Measurements from ENCODE around the gene GCFC2.

- TF ChIP-seq, protein P1, sequence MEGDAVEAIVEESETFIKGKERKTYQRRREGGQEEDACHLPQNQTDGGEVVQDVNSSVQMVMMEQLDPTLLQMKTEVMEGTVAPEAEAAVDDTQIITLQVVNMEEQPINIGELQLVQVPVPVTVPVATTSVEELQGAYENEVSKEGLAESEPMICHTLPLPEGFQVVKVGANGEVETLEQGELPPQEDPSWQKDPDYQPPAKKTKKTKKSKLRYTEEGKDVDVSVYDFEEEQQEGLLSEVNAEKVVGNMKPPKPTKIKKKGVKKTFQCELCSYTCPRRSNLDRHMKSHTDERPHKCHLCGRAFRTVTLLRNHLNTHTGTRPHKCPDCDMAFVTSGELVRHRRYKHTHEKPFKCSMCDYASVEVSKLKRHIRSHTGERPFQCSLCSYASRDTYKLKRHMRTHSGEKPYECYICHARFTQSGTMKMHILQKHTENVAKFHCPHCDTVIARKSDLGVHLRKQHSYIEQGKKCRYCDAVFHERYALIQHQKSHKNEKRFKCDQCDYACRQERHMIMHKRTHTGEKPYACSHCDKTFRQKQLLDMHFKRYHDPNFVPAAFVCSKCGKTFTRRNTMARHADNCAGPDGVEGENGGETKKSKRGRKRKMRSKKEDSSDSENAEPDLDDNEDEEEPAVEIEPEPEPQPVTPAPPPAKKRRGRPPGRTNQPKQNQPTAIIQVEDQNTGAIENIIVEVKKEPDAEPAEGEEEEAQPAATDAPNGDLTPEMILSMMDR (IDR thresholded peaks at IDR 0.05; ENCODE audit: poor library complexity), result no peak
- TF ChIP-seq EZH2 (IDR thresholded peaks at IDR 0.05; ENCODE audit: borderline replicate concordance), result no peak
- TF ChIP-seq EZH2phosphoT487 (IDR thresholded peaks at IDR 0.05; ENCODE audit: low read depth, severe bottlenecking, unreplicated experiment), result no peak
Observed at GRCh38 chr2:75751360-75751759, 40.6 kb upstream of the GCFC2 start.
